Activated CD4-positive, alpha-beta T cell treated with anti-CD3 and anti-CD28 coated beads, Interleukin-2, amount 10 ng/mL, durations not matched to agents 24 days and 14 days (primary cell): ENCODE measurements around the gene USP48. TPM values are rescaled to one million over a fixed set of nuclear protein-coding genes. Genes with fewer than 3 reads are reported as not detected.

Source experiments
- DNase-seq: peaks from one replicate; pipeline ENCODE4 v3.0.0; 2022
- H3K27ac Mint-ChIP-seq: one replicate; pipeline ENCODE4 v1.8.0; 2022; ENCODE audit warnings: mild to moderate bottlenecking, mixed read lengths
- H3K27me3 Mint-ChIP-seq: one replicate; pipeline ENCODE4 v1.8.0; 2022; ENCODE audit warnings: mixed read lengths
- H3K36me3 Mint-ChIP-seq: one replicate; pipeline ENCODE4 v1.8.0; 2022; ENCODE audit warnings: low read depth, mild to moderate bottlenecking, mixed read lengths
- H3K4me1 Mint-ChIP-seq: one replicate; pipeline ENCODE4 v1.8.0; 2021; ENCODE audit warnings: mixed read lengths
- H3K4me3 Mint-ChIP-seq: one replicate; pipeline ENCODE4 v1.8.0; 2022; ENCODE audit warnings: mild to moderate bottlenecking, moderate library complexity, mixed read lengths
- H3K9me3 Mint-ChIP-seq: one replicate; pipeline ENCODE4 v1.8.0; 2021; ENCODE audit warnings: mixed read lengths
- intact Hi-C: fragments of 100-400 bp; cut with micrococcal nuclease; formaldehyde crosslinking; loops from one replicate; pipeline ENCODE4 v1.15.1; 2023
- total RNA-seq: library from RNA; stranded (reverse); gene quantifications from 2 replicates; pipeline ENCODE4 v1.2.3, GENCODE V29; 2022

The USP48 gene
- total RNA-seq, 1 donor from 2014 or later, result 92.7 TPM

GRCh38 chr1:21759182-21759581, 23.8 kb downstream of the USP48 start:
- intact Hi-C loops, result no loop called here
- H3K27me3 Mint-ChIP-seq, result no peaks in the 10 kb centered on the region
- peaks cover 17% of the 10 kb centered on the region for H3K36me3 Mint-ChIP-seq
- peak overlapping the region; percentile 10 for H3K27ac Mint-ChIP-seq
- no peak overlapping the region for H3K4me3 Mint-ChIP-seq
- peaks cover 23% of the 10 kb centered on the region for H3K4me1 Mint-ChIP-seq
- H3K9me3 Mint-ChIP-seq, result no peaks in the 10 kb centered on the region
- DNase-seq, result no peak

GRCh38 chr1:21758614-21759013, 24.3 kb downstream of the USP48 start:
- intact Hi-C loops, result no loop called here
- Mint-ChIP-seq H3K27ac (no peak overlapping the region), H3K36me3 (peaks cover 22% of the 10 kb centered on the region), H3K4me1 (peaks cover 23% of the 10 kb centered on the region), H3K9me3 (no peaks in the 10 kb centered on the region), H3K27me3 (no peaks in the 10 kb centered on the region), H3K4me3 (no peak overlapping the region)
- DNase-seq, result no peak

- DNase-seq, result no peak
- Mint-ChIP-seq H3K4me1 (peaks cover 17% of the 10 kb centered on the region), H3K36me3 (peaks cover 37% of the 10 kb centered on the region), H3K27ac (no peak overlapping the region), H3K27me3 (no peaks in the 10 kb centered on the region), H3K4me3 (no peak overlapping the region), H3K9me3 (no peaks in the 10 kb centered on the region)
- intact Hi-C loops, result no loop called here
Observed at GRCh38 chr1:21756393-21757089, 26.4 kb downstream of the USP48 start.

GRCh38 chr1:21755067-21755466, 27.9 kb downstream of the USP48 start:
- intact Hi-C loops, result no loop called here
- Mint-ChIP-seq H3K4me1 (peaks cover 19% of the 10 kb centered on the region), H3K9me3 (no peaks in the 10 kb centered on the region), H3K27ac (no peak overlapping the region), H3K4me3 (no peak overlapping the region), H3K27me3 (no peaks in the 10 kb centered on the region), H3K36me3 (peaks cover 49% of the 10 kb centered on the region)
- DNase-seq, result no peak

GRCh38 chr1:21754583-21754982, 28.4 kb downstream of the USP48 start:
- peaks cover 17% of the 10 kb centered on the region for H3K4me1 Mint-ChIP-seq
- H3K27ac Mint-ChIP-seq, result no peak overlapping the region
- no peak overlapping the region for H3K4me3 Mint-ChIP-seq
- no peaks in the 10 kb centered on the region for H3K9me3 Mint-ChIP-seq
- no peaks in the 10 kb centered on the region for H3K27me3 Mint-ChIP-seq
- no peak for DNase-seq
- intact Hi-C loops, result no loop called here
- peaks cover 53% of the 10 kb centered on the region for H3K36me3 Mint-ChIP-seq

- intact Hi-C loops, result no loop called here
- Mint-ChIP-seq H3K27ac (no peak overlapping the region), H3K36me3 (peaks cover 58% of the 10 kb centered on the region), H3K4me1 (peaks cover 6% of the 10 kb centered on the region), H3K27me3 (no peaks in the 10 kb centered on the region), H3K9me3 (no peaks in the 10 kb centered on the region), H3K4me3 (no peak overlapping the region)
- DNase-seq, result no peak
Observed at GRCh38 chr1:21752186-21752585, 30.8 kb downstream of the USP48 start.

- H3K4me3 Mint-ChIP-seq, result no peak overlapping the region
- H3K9me3 Mint-ChIP-seq, result no peaks in the 10 kb centered on the region
- no peaks in the 10 kb centered on the region for H3K27me3 Mint-ChIP-seq
- no peak overlapping the region for H3K27ac Mint-ChIP-seq
- peaks cover 58% of the 10 kb centered on the region for H3K36me3 Mint-ChIP-seq
- H3K4me1 Mint-ChIP-seq, result peaks cover 6% of the 10 kb centered on the region
- no peak for DNase-seq
- intact Hi-C loops, result no loop called here
Observed at GRCh38 chr1:21751281-21751680, 31.7 kb downstream of the USP48 start.

GRCh38 chr1:21750841-21751240, 32.1 kb downstream of the USP48 start:
- Mint-ChIP-seq H3K4me3 (no peak overlapping the region), H3K9me3 (no peaks in the 10 kb centered on the region)

GRCh38 chr1:21749859-21750468, 33.0 kb downstream of the USP48 start:
- DNase-seq, result no peak
- intact Hi-C loops, result no loop called here
- Mint-ChIP-seq H3K4me1 (peaks cover 6% of the 10 kb centered on the region), H3K27ac (peak overlapping the region; percentile 42), H3K9me3 (no peaks in the 10 kb centered on the region), H3K4me3 (no peak overlapping the region), H3K27me3 (no peaks in the 10 kb centered on the region), H3K36me3 (peaks cover 53% of the 10 kb centered on the region)

More at GRCh38 chr1:21750841-21751240, 32.1 kb downstream of the USP48 start:
- DNase-seq, result no peak
- Mint-ChIP-seq H3K36me3 (peaks cover 58% of the 10 kb centered on the region), H3K4me1 (peaks cover 6% of the 10 kb centered on the region), H3K27me3 (no peaks in the 10 kb centered on the region), H3K27ac (no peak overlapping the region)
- intact Hi-C loops, result no loop called here

GRCh38 chr1:21749109-21749508, 33.8 kb downstream of the USP48 start:
- DNase-seq, result no peak
- no peak overlapping the region for H3K27ac Mint-ChIP-seq
- H3K27me3 Mint-ChIP-seq, result no peaks in the 10 kb centered on the region
- H3K4me3 Mint-ChIP-seq, result no peak overlapping the region
- H3K9me3 Mint-ChIP-seq, result no peaks in the 10 kb centered on the region
- H3K36me3 Mint-ChIP-seq, result peaks cover 49% of the 10 kb centered on the region
- peaks cover 6% of the 10 kb centered on the region for H3K4me1 Mint-ChIP-seq
- intact Hi-C loops, result no loop called here

- Mint-ChIP-seq H3K27ac (no peak overlapping the region), H3K27me3 (no peaks in the 10 kb centered on the region), H3K9me3 (no peaks in the 10 kb centered on the region), H3K36me3 (peaks cover 39% of the 10 kb centered on the region), H3K4me3 (no peak overlapping the region), H3K4me1 (peaks cover 16% of the 10 kb centered on the region)
- DNase-seq, result no peak
- intact Hi-C loops, result no loop called here
Observed at GRCh38 chr1:21743476-21743875, 39.5 kb downstream of the USP48 start.

GRCh38 chr1:21742578-21742977, 40.4 kb downstream of the USP48 start:
- no peak overlapping the region for H3K27ac Mint-ChIP-seq
- no peaks in the 10 kb centered on the region for H3K9me3 Mint-ChIP-seq
- no peaks in the 10 kb centered on the region for H3K27me3 Mint-ChIP-seq
- peaks cover 16% of the 10 kb centered on the region for H3K4me1 Mint-ChIP-seq
- no peak overlapping the region for H3K4me3 Mint-ChIP-seq
- H3K36me3 Mint-ChIP-seq, result peaks cover 36% of the 10 kb centered on the region
- no peak for DNase-seq
- intact Hi-C loops, result no loop called here

GRCh38 chr1:21741206-21741605, 41.7 kb downstream of the USP48 start:
- Mint-ChIP-seq H3K4me3 (no peak overlapping the region), H3K4me1 (peaks cover 16% of the 10 kb centered on the region), H3K27me3 (no peaks in the 10 kb centered on the region), H3K36me3 (peaks cover 41% of the 10 kb centered on the region), H3K9me3 (no peaks in the 10 kb centered on the region), H3K27ac (peak overlapping the region; percentile 9)
- DNase-seq, result no peak
- intact Hi-C loops, result loop anchor here (2.0 kb wide), 1 partner anchor 42 kb away; the partner anchor contains the start of gene USP48

GRCh38 chr1:21736876-21737275, 46.1 kb downstream of the USP48 start:
- Mint-ChIP-seq H3K4me1 (peaks cover 14% of the 10 kb centered on the region), H3K27me3 (no peaks in the 10 kb centered on the region), H3K27ac (no peak overlapping the region), H3K36me3 (peaks cover 46% of the 10 kb centered on the region), H3K9me3 (no peaks in the 10 kb centered on the region), H3K4me3 (no peak overlapping the region)
- no peak for DNase-seq
- intact Hi-C loops, result no loop called here
